ENCODE results near the gene TMCO4. TPM values are rescaled to one million over a fixed set of nuclear protein-coding genes. Genes with fewer than 3 reads are reported as not detected.
"Not testable (repeated sequence)": the region's sequence is repeated elsewhere in the genome, so short reads cannot be mapped to it uniquely, and the experiment has no call there.

TMCO4 gene
- total RNA-seq, 1 donor from 2014 or later = 24.3 TPM

GRCh38 chr1:19636065-19636464 lies 163.7 kb downstream of the TMCO4 start:
- ATAC-seq (no peak), DNase-seq (peak; percentile 17)
- Histone ChIP-seq H3K36me3 (no peaks in the 10 kb centered on the region), H3K27ac (no peak overlapping the region), H3K4me3 (no peak overlapping the region), H3K27me3 (no peaks in the 10 kb centered on the region), H3K9me3 (no peaks in the 10 kb centered on the region), H3K4me1 (no peaks in the 10 kb centered on the region)
- no peak for TF ChIP-seq CTCF (IDR thresholded peaks at IDR 0.05)
- intact Hi-C loops (cut with DNase I) = no loop called here

- Histone ChIP-seq H3K27me3 (no peaks in the 10 kb centered on the region), H3K9me3 (no peaks in the 10 kb centered on the region), H3K4me1 (no peaks in the 10 kb centered on the region), H3K36me3 (no peaks in the 10 kb centered on the region), H3K4me3 (no peak overlapping the region), H3K27ac (no peak overlapping the region)
- peak; percentile 20 for DNase-seq
- ATAC-seq = no peak
- intact Hi-C loops (cut with DNase I) = no loop called here
- no peak for TF ChIP-seq CTCF (IDR thresholded peaks at IDR 0.05)
Observed at GRCh38 chr1:19635646-19636045, 164.1 kb downstream of the TMCO4 start.

- H3K36me3 ChIP-seq; H3K27ac ChIP-seq; intact Hi-C loops (cut with DNase I): not testable (repeated sequence)
Observed at GRCh38 chr1:19635064-19635463, 164.7 kb downstream of the TMCO4 start.

GRCh38 chr1:19633106-19633505 lies 166.6 kb downstream of the TMCO4 start:
- DNase-seq (no peak), ATAC-seq (no peak)
- Histone ChIP-seq H3K36me3 (peaks cover under 1% of the 10 kb centered on the region), H3K4me1 (no peaks in the 10 kb centered on the region), H3K9me3 (no peaks in the 10 kb centered on the region), H3K4me3 (no peak overlapping the region), H3K27me3 (no peaks in the 10 kb centered on the region), H3K27ac (no peak overlapping the region)
- no peak for TF ChIP-seq CTCF (IDR thresholded peaks at IDR 0.05)
- intact Hi-C loops (cut with DNase I) = no loop called here

More at GRCh38 chr1:19635064-19635463, 164.7 kb downstream of the TMCO4 start:
- not testable (repeated sequence) for H3K9me3 ChIP-seq, H3K4me3 ChIP-seq, ATAC-seq, H3K4me1 ChIP-seq, H3K27me3 ChIP-seq
- DNase-seq = peak; percentile 11

Other genes with a start within 250 kb of the TMCO4 start
- 218 TPM for gene NBL1, start 155.6 kb downstream of the TMCO4 start, total RNA-seq
- gene HTR6, start 135.0 kb downstream of the TMCO4 start, total RNA-seq = not detected
- gene RNF186, start 15.4 kb upstream of the TMCO4 start, total RNA-seq = not detected
- 8.8 TPM for gene OTUD3, start 82.5 kb upstream of the TMCO4 start, total RNA-seq
- gene PLA2G2E, start 123.7 kb upstream of the TMCO4 start, total RNA-seq = not detected
- gene PLA2G2A, start 179.7 kb upstream of the TMCO4 start, total RNA-seq = 19.7 TPM